ENCODE results near the gene EVA1B. TPM values are rescaled to one million over a fixed set of nuclear protein-coding genes. Genes with fewer than 3 reads are reported as not detected.

Gene EVA1B
- total and polyA plus RNA-seq, 11 donors, result 5.9 to 42.3 (median 12.0) TPM

- no peaks in the 10 kb centered on the region for H3K9me3 ChIP-seq
- TF ChIP-seq, protein P1, sequence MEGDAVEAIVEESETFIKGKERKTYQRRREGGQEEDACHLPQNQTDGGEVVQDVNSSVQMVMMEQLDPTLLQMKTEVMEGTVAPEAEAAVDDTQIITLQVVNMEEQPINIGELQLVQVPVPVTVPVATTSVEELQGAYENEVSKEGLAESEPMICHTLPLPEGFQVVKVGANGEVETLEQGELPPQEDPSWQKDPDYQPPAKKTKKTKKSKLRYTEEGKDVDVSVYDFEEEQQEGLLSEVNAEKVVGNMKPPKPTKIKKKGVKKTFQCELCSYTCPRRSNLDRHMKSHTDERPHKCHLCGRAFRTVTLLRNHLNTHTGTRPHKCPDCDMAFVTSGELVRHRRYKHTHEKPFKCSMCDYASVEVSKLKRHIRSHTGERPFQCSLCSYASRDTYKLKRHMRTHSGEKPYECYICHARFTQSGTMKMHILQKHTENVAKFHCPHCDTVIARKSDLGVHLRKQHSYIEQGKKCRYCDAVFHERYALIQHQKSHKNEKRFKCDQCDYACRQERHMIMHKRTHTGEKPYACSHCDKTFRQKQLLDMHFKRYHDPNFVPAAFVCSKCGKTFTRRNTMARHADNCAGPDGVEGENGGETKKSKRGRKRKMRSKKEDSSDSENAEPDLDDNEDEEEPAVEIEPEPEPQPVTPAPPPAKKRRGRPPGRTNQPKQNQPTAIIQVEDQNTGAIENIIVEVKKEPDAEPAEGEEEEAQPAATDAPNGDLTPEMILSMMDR (IDR thresholded peaks at IDR 0.05), result no peak
- TF ChIP-seq POLR2A (IDR thresholded peaks at IDR 0.05), result no peak
- H3K36me3 ChIP-seq, result no peaks in the 10 kb centered on the region
- H3K27me3 ChIP-seq, result no peaks in the 10 kb centered on the region
- no peak for ATAC-seq
- no peak overlapping the region for H3K4me3 ChIP-seq
- DNase-seq, result peak in 1 of 5 donors; percentile 14
- H3K27ac ChIP-seq, result no peak overlapping the region
- WGBS, 4 donors, result 91 to 95% (median 93%) methylated on average over 15 of the region's 15 CpGs
- intact Hi-C loops (cut with DNase I), result no loop called here
- peaks cover 0 to 17% (median 9%) of the 10 kb centered on the region in 12 donors for H3K4me1 ChIP-seq
Measured at GRCh38 chr1:36330940-36331339, 7.5 kb upstream of the EVA1B start.

GRCh38 chr1:36329817-36330216, 6.4 kb upstream of the EVA1B start:
- intact Hi-C loops (cut with DNase I), result loop anchor here in 1 of 10 donors (5.0 kb wide), 1 partner anchor 37 kb away; no protein-coding TSS in a partner anchor
- WGBS, 4 donors, result 81 to 89% (median 88%) methylated on average over 9 of the region's 9 CpGs
- Histone ChIP-seq H3K4me3 (no peak overlapping the region), H3K27ac (no peak overlapping the region), H3K9me3 (no peaks in the 10 kb centered on the region), H3K27me3 (no peaks in the 10 kb centered on the region), H3K36me3 (no peaks in the 10 kb centered on the region), H3K4me1 (peaks cover 0 to 19% (median 9%) of the 10 kb centered on the region in 12 donors)
- ATAC-seq (no peak), DNase-seq (no peak)
- TF ChIP-seq POLR2A (IDR thresholded peaks at IDR 0.05), result no peak
- TF ChIP-seq, protein P1 (IDR thresholded peaks at IDR 0.05), result no peak

- 65 to 77% (median 69%) methylated on average over 6 of the region's 6 CpGs for WGBS, 4 donors
Measured at GRCh38 chr1:36328713-36329112, 5.3 kb upstream of the EVA1B start.

DNA sequence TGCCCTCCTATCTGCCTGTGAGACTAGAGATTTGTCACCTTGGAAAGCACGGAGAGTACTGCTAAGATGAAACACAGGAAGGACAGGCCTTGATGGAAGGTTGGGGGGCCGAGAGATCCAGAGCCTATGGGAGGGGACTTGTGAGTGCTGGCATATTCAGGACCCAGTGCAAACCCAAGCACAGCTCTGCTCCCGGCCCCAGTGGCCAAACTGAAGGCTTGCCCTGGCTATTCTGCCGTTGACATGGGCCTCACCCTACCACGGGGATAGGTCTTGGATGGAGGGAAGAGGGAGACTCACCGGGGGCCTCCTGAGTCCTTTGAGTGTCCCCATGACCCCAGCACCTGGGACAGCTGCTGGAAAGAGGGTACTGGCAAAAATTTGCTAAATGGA, 4.6 kb upstream of the EVA1B start:
- no peak for DNase-seq
- 85 to 98% (median 91%) methylated on average over 6 of the region's 6 CpGs for WGBS, 4 donors
- intact Hi-C loops (cut with DNase I), result loop anchor here in 1 of 10 donors (5.0 kb wide), 1 partner anchor 39 kb away; no protein-coding TSS in a partner anchor

More at GRCh38 chr1:36328713-36329112, 5.3 kb upstream of the EVA1B start:
- Histone ChIP-seq H3K4me3 (no peak overlapping the region), H3K36me3 (no peaks in the 10 kb centered on the region), H3K27ac (no peak overlapping the region), H3K9me3 (no peaks in the 10 kb centered on the region), H3K27me3 (no peaks in the 10 kb centered on the region), H3K4me1 (peaks cover 0 to 30% (median 18%) of the 10 kb centered on the region in 12 donors)
- peak in 3 of 4 donors; percentile 47 to 69 (median 63) for ATAC-seq
- intact Hi-C loops (cut with DNase I), result loop anchor here in 1 of 10 donors (5.0 kb wide), 1 partner anchor 39 kb away; no protein-coding TSS in a partner anchor
- TF ChIP-seq, protein P1 (IDR thresholded peaks at IDR 0.05), result no peak
- no peak for TF ChIP-seq POLR2A (IDR thresholded peaks at IDR 0.05)
- DNase-seq, result peak in 4 of 5 donors; percentile 44 to 65 (median 54)

More for the DNA sequence above, 4.6 kb upstream of the EVA1B start:
- H3K27ac ChIP-seq, result no peak overlapping the region
- no peaks in the 10 kb centered on the region for H3K27me3 ChIP-seq
- H3K36me3 ChIP-seq, result no peaks in the 10 kb centered on the region
- TF ChIP-seq, protein P1 (IDR thresholded peaks at IDR 0.05), result no peak
- TF ChIP-seq POLR2A (IDR thresholded peaks at IDR 0.05), result no peak
- H3K9me3 ChIP-seq, result no peaks in the 10 kb centered on the region
- ATAC-seq, result no peak
- H3K4me1 ChIP-seq, result peaks cover 0 to 32% (median 19%) of the 10 kb centered on the region in 12 donors
- no peak overlapping the region for H3K4me3 ChIP-seq

Measured in heart left ventricle (tissue), 16 donors.